Stomach (tissue), 4 donors: Measurements from ENCODE around the gene SCNN1B.

Experiments used
- CTCF ChIP-seq, 7 experiments: fragments of 450-650 bp in 4 of 7; fragments of 200-600 bp in 3 of 7; sonication (generic) in 3 of 7; IDR thresholded peaks; one replicate each; pipeline ENCODE4 v1.5.1; 2016 to 2019; ENCODE audit warnings: antibody characterized with exemption in 7 of 7, control low read depth in 2 of 7, mild to moderate bottlenecking in 1 of 7
- POLR2A ChIP-seq, 4 donors: fragments of 450-650 bp; IDR thresholded peaks; one replicate each; pipeline ENCODE4 v1.6.1; 2016; ENCODE audit warnings: antibody characterized with exemption in 4 of 4, control low read depth in 2 of 4, mild to moderate bottlenecking in 1 of 4, moderate library complexity in 1 of 4
- POLR2AphosphoS5 ChIP-seq, 3 donors: sonication (generic); formaldehyde crosslinking; IDR thresholded peaks; one replicate each; pipeline ENCODE4 v1.6.1; 2016; ENCODE audit warnings: antibody characterized with exemption in 3 of 3

- TF ChIP-seq CTCF (IDR thresholded peaks at IDR 0.05) (no peak), POLR2A (IDR thresholded peaks at IDR 0.05) (no peak), POLR2AphosphoS5 (IDR thresholded peaks at IDR 0.05) (no peak)
Measured at GRCh38 chr16:23378921-23379320, 76.8 kb downstream of the SCNN1B start.
